ENCODE results near the gene NSG1. TPM values are rescaled to one million over a fixed set of nuclear protein-coding genes. Genes with fewer than 3 reads are reported as not detected.

Gene NSG1
- total and polyA plus RNA-seq, 9 of the 15 experiments (the other 6 are each of a cell fraction or from before 2014, with no cell fraction given) = not detected

GRCh38 chr4:4339504-4340085 is 47.3 kb upstream of the NSG1 start (continued):
- TF ChIP-seq UBTF (IDR thresholded peaks at IDR 0.05; ENCODE audit: borderline replicate concordance in 1 of 2, low read depth in 2 of 2, low read length in 2 of 2) = peak in 1 of 2 experiments; percentile 61; a peak in 1 of 4 replicates
- TF ChIP-seq BHLHE40 (IDR thresholded peaks at IDR 0.05; ENCODE audit: low read length) = peak; percentile 87
- TF ChIP-seq, protein P1, sequence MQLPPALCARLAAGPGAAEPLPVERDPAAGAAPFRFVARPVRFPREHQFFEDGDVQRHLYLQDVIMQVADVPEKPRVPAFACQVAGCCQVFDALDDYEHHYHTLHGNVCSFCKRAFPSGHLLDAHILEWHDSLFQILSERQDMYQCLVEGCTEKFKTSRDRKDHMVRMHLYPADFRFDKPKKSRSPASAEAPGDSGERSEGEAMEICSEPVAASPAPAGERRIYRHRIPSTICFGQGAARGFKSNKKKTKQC (CRISPR knock-in tag; IDR thresholded peaks at IDR 0.05) = no peak
- no peak for TF ChIP-seq RBM34 (IDR thresholded peaks at IDR 0.05; ENCODE audit: borderline replicate concordance, insufficient read depth, low read length)
- TF ChIP-seq MITF (IDR thresholded peaks at IDR 0.05) = peak; percentile 62; the same call in 1 of the 2 replicates
- TF ChIP-seq, protein P2, sequence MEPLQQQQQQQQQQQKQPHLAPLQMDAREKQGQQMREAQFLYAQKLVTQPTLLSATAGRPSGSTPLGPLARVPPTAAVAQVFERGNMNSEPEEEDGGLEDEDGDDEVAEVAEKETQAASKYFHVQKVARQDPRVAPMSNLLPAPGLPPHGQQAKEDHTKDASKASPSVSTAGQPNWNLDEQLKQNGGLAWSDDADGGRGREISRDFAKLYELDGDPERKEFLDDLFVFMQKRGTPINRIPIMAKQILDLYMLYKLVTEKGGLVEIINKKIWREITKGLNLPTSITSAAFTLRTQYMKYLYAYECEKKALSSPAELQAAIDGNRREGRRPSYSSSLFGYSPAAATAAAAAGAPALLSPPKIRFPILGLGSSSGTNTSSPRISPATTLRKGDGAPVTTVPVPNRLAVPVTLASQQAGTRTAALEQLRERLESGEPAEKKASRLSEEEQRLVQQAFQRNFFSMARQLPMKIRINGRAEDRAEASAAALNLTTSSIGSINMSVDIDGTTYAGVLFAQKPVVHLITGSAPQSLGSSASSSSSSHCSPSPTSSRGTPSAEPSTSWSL (CRISPR knock-in tag; IDR thresholded peaks at IDR 0.05; ENCODE audit: borderline replicate concordance) = no peak
- TF ChIP-seq, protein P3, sequence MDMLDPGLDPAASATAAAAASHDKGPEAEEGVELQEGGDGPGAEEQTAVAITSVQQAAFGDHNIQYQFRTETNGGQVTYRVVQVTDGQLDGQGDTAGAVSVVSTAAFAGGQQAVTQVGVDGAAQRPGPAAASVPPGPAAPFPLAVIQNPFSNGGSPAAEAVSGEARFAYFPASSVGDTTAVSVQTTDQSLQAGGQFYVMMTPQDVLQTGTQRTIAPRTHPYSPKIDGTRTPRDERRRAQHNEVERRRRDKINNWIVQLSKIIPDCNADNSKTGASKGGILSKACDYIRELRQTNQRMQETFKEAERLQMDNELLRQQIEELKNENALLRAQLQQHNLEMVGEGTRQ (CRISPR knock-in tag; IDR thresholded peaks at IDR 0.05) = peak; percentile 79
- no peak for TF ChIP-seq ARID2 (IDR thresholded peaks at IDR 0.05)
- no peak for TF ChIP-seq NR2C1 (IDR thresholded peaks at IDR 0.05)
- TF ChIP-seq NR2C1 (tag; IDR thresholded peaks at IDR 0.05) = no peak
- no peak for TF ChIP-seq ZNF224 (CRISPR knock-in tag; IDR thresholded peaks at IDR 0.05)
- TF ChIP-seq MEIS2 (IDR thresholded peaks at IDR 0.05; ENCODE audit: partially characterized antibody) = peak; percentile 29
- TF ChIP-seq RFX5 (IDR thresholded peaks at IDR 0.05; ENCODE audit: low read depth, low read length) = peak; percentile 89
- TF ChIP-seq ELF4 (CRISPR knock-in tag; IDR thresholded peaks at IDR 0.05) = no peak
- TF ChIP-seq, protein P4, sequence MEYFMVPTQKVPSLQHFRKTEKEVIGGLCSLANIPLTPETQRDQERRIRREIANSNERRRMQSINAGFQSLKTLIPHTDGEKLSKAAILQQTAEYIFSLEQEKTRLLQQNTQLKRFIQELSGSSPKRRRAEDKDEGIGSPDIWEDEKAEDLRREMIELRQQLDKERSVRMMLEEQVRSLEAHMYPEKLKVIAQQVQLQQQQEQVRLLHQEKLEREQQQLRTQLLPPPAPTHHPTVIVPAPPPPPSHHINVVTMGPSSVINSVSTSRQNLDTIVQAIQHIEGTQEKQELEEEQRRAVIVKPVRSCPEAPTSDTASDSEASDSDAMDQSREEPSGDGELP (CRISPR knock-in tag; IDR thresholded peaks at IDR 0.05; ENCODE audit: borderline replicate concordance) = 0 out of 2 replicates have a peak, but pooled peaks have one; percentile 29
- TF ChIP-seq MBD1 (CRISPR knock-in tag; IDR thresholded peaks at IDR 0.05) = no peak
- TF ChIP-seq BCOR (IDR thresholded peaks at IDR 0.05) = peak; percentile 51; the same call in 1 of the 2 replicates
